ENCODE results near the gene CHD6. TPM values are rescaled to one million over a fixed set of nuclear protein-coding genes. Genes with fewer than 3 reads are reported as not detected.

Gene CHD6
- total and polyA plus RNA-seq, 2 of the 13 experiments (the other 11 are each of a cell fraction or from before 2014, with no cell fraction given), result 14.4 to 52.0 TPM

DNA sequence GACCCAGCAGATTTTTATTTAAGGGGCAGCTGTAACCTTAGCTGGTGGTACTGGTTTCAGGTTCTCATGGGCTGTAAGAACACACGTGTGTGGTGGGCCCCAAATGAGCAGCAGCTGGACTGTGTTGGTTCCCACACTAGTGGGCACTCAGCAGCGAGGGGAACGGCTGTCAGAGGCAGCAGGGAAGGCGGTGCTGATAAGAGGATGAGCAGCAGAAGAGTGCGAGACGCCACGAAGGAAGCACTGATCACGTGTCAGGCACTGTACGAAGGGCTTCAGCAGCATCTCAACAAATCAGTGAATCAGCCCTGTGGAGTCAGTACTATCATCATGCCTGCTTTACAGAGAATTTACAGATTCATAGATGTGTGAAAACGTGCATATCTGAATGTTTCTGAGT, 210.6 kb downstream of the CHD6 start (continued):
- TF ChIP-seq, protein P1, sequence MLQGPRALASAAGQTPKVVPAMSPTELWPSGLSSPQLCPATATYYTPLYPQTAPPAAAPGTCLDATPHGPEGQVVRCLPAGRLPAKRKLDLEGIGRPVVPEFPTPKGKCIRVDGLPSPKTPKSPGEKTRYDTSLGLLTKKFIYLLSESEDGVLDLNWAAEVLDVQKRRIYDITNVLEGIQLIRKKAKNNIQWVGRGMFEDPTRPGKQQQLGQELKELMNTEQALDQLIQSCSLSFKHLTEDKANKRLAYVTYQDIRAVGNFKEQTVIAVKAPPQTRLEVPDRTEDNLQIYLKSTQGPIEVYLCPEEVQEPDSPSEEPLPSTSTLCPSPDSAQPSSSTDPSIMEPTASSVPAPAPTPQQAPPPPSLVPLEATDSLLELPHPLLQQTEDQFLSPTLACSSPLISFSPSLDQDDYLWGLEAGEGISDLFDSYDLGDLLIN (CRISPR knock-in tag; IDR thresholded peaks at IDR 0.05; ENCODE audit: borderline replicate concordance), result no peak

DNA sequence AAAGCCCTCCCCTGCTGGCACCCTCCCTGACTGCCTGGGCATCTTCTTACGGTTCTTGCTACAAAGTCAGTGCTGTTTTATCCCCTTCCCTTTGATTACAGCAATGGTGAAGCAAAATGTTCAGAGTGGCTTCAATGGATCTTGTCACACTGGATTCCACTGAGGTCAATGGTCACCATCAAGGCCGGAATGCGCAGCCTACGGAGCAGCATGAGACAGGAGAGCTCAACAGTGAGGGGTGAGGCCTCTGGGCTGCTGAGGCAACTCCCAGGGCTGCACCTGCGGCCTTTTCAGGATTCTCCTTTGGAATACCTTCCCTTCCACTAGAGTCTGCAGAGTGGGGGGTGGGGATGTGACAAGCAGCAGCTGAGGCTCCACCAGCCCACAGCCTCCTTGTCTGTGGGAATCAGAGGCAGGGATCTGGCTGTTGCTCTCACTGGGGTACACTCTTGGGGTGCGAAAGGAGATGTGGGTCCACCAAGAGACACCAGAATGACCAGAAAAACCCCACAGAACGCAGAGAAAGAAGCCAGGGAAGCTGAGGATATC, 211.2 kb downstream of the CHD6 start:
- H3K4me3 ChIP-seq (replicated peaks in 1 of 3; ENCODE audit: insufficient read depth in 1 of 3, low read depth in 2 of 3, low read length in 3 of 3), result no peak overlapping the region
- H3K4me2 ChIP-seq (ENCODE audit: low read depth, low read length), result no peak overlapping the region
- no peaks in the 10 kb centered on the region for H3K27me3 ChIP-seq (ENCODE audit: control insufficient read depth in 1 of 2, insufficient read depth in 2 of 2, low read length in 2 of 2)
- H3K4me1 ChIP-seq (ENCODE audit: insufficient read depth, low read length), result no peaks in the 10 kb centered on the region
- FAIRE-seq, result no peak
- peaks cover 50 to 84% of the 10 kb centered on the region in 2 experiments for H3K36me3 ChIP-seq (replicated peaks in 1 of 2; ENCODE audit: control insufficient read depth in 1 of 2, insufficient read depth in 2 of 2, low read length in 2 of 2)
- no peaks in the 10 kb centered on the region for H4K20me1 ChIP-seq (ENCODE audit: insufficient read depth, low read length)
- H3K9me3 ChIP-seq (ENCODE audit: low read length), result no peaks in the 10 kb centered on the region
- 96% methylated on average over 7 of the region's 7 CpGs for WGBS (ENCODE audit: low lambda C conversion rate)
- in situ Hi-C loops (cut with HindIII; ENCODE audit: extremely low pct_ligation_motif_present, low pct_unique_long_range_greater_than_20kb), result no loop called here
- H2AFZ ChIP-seq (ENCODE audit: low read length), result no peak overlapping the region
- ChIA-PET CTCF (ENCODE audit: low intra/inter-chr PET ratio, low total read pairs) (no interaction called here), POLR2A (no interaction called here)
- no peak for TF ChIP-seq MEIS2 (CRISPR knock-in tag; IDR thresholded peaks at IDR 0.05)
- BruUV-seq (replicated peaks), result no TSS peak
- ATAC-seq, result 0 out of 3 replicates have a peak, but pooled peaks have one; percentile 12
- no peaks in the 10 kb centered on the region for H3K79me2 ChIP-seq (ENCODE audit: insufficient read depth, low read length)
- no peak for DNase-seq (ENCODE audit: low spot score)
- H3K27ac ChIP-seq (ENCODE audit: extremely low read length, insufficient read depth, low read length), result no peak overlapping the region
- H3K9ac ChIP-seq (ENCODE audit: insufficient read depth, low read depth, low read length), result no peak overlapping the region
- intact Hi-C loops (cut with micrococcal nuclease; ENCODE audit: unreplicated experiment), result no loop called here

DNA sequence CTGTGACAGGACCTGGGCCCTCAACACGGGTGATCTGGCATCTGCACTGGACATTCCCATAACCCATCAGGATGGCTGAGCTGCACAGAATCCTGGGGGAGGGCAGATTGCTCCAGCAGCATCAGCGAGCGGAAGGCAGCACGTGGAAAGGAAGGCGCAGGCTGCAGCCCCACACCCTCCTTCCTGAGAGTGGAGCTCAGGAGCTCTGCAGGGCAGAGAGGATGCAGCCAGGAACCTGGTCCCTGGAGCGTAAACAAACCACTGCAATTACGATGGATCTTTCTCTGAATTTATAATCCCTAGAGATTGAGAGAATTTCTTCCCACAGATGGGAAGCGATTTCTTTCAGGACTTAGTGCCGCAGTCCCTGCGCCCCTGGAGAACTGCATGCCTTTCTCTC, 211.8 kb downstream of the CHD6 start:
- H3K27ac ChIP-seq (ENCODE audit: extremely low read length, insufficient read depth, low read length), result no peak overlapping the region
- DNase-seq (ENCODE audit: low spot score) (no peak), ATAC-seq (no peak), FAIRE-seq (no peak)
- no TSS peak for BruUV-seq (replicated peaks)
- in situ Hi-C loops (cut with HindIII; ENCODE audit: extremely low pct_ligation_motif_present, low pct_unique_long_range_greater_than_20kb) (no loop called here), intact Hi-C loops (cut with micrococcal nuclease; ENCODE audit: unreplicated experiment) (no loop called here)
- no peaks in the 10 kb centered on the region for H3K27me3 ChIP-seq (ENCODE audit: control insufficient read depth in 1 of 2, insufficient read depth in 2 of 2, low read length in 2 of 2)
- H4K20me1 ChIP-seq (ENCODE audit: insufficient read depth, low read length), result no peaks in the 10 kb centered on the region
- no peaks in the 10 kb centered on the region for H3K9me3 ChIP-seq (ENCODE audit: low read length)
- no peak overlapping the region for H2AFZ ChIP-seq (ENCODE audit: low read length)
- H3K79me2 ChIP-seq (ENCODE audit: insufficient read depth, low read length), result no peaks in the 10 kb centered on the region
- ChIA-PET CTCF (ENCODE audit: low intra/inter-chr PET ratio, low total read pairs) (no interaction called here), POLR2A (no interaction called here)
- no peak overlapping the region for H3K4me2 ChIP-seq (ENCODE audit: low read depth, low read length)
- H3K36me3 ChIP-seq (replicated peaks in 1 of 2; ENCODE audit: control insufficient read depth in 1 of 2, insufficient read depth in 2 of 2, low read length in 2 of 2), result peaks cover 48 to 78% of the 10 kb centered on the region in 2 experiments
- H3K4me3 ChIP-seq (replicated peaks in 1 of 3; ENCODE audit: insufficient read depth in 1 of 3, low read depth in 2 of 3, low read length in 3 of 3), result no peak overlapping the region
- H3K4me1 ChIP-seq (ENCODE audit: insufficient read depth, low read length), result no peaks in the 10 kb centered on the region
- 95% methylated on average over 10 of the region's 10 CpGs for WGBS (ENCODE audit: low lambda C conversion rate)
- H3K9ac ChIP-seq (ENCODE audit: insufficient read depth, low read depth, low read length), result no peak overlapping the region
- TF ChIP-seq, protein P2, sequence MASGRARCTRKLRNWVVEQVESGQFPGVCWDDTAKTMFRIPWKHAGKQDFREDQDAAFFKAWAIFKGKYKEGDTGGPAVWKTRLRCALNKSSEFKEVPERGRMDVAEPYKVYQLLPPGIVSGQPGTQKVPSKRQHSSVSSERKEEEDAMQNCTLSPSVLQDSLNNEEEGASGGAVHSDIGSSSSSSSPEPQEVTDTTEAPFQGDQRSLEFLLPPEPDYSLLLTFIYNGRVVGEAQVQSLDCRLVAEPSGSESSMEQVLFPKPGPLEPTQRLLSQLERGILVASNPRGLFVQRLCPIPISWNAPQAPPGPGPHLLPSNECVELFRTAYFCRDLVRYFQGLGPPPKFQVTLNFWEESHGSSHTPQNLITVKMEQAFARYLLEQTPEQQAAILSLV (CRISPR knock-in tag; IDR thresholded peaks at IDR 0.05; ENCODE audit: borderline replicate concordance), result no peak
- TF ChIP-seq ZNF572 (CRISPR knock-in tag; IDR thresholded peaks at IDR 0.05), result no peak
- TF ChIP-seq ZNF451 (CRISPR knock-in tag; IDR thresholded peaks at IDR 0.05), result no peak
- TF ChIP-seq, protein P3, sequence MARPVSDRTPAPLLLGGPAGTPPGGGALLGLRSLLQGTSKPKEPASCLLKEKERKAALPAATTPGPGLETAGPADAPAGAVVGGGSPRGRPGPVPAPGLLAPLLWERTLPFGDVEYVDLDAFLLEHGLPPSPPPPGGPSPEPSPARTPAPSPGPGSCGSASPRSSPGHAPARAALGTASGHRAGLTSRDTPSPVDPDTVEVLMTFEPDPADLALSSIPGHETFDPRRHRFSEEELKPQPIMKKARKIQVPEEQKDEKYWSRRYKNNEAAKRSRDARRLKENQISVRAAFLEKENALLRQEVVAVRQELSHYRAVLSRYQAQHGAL (CRISPR knock-in tag; IDR thresholded peaks at IDR 0.05; ENCODE audit: not compliant biosample characterization), result no peak
- TF ChIP-seq, protein P4, sequence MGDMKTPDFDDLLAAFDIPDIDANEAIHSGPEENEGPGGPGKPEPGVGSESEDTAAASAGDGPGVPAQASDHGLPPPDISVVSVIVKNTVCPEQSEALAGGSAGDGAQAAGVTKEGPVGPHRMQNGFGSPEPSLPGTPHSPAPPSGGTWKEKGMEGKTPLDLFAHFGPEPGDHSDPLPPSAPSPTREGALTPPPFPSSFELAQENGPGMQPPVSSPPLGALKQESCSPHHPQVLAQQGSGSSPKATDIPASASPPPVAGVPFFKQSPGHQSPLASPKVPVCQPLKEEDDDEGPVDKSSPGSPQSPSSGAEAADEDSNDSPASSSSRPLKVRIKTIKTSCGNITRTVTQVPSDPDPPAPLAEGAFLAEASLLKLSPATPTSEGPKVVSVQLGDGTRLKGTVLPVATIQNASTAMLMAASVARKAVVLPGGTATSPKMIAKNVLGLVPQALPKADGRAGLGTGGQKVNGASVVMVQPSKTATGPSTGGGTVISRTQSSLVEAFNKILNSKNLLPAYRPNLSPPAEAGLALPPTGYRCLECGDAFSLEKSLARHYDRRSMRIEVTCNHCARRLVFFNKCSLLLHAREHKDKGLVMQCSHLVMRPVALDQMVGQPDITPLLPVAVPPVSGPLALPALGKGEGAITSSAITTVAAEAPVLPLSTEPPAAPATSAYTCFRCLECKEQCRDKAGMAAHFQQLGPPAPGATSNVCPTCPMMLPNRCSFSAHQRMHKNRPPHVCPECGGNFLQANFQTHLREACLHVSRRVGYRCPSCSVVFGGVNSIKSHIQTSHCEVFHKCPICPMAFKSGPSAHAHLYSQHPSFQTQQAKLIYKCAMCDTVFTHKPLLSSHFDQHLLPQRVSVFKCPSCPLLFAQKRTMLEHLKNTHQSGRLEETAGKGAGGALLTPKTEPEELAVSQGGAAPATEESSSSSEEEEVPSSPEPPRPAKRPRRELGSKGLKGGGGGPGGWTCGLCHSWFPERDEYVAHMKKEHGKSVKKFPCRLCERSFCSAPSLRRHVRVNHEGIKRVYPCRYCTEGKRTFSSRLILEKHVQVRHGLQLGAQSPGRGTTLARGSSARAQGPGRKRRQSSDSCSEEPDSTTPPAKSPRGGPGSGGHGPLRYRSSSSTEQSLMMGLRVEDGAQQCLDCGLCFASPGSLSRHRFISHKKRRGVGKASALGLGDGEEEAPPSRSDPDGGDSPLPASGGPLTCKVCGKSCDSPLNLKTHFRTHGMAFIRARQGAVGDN (CRISPR knock-in tag; IDR thresholded peaks at IDR 0.05), result 0 out of 2 replicates have a peak, but pooled peaks have one; percentile 13
- TF ChIP-seq ZBTB8A (CRISPR knock-in tag; IDR thresholded peaks at IDR 0.05; ENCODE audit: borderline replicate concordance, low read depth), result no peak

Data from HepG2 (cell line).